GM18511 (cell line): ENCODE data around the gene MND1.
"Not testable (repeated sequence)": the region's sequence is repeated elsewhere in the genome, so short reads cannot be mapped to it uniquely, and the experiment has no call there.

ENCODE experiments used
- ATAC-seq: cut with Tn5 transposase; IDR thresholded peaks from one replicate; pipeline ENCODE4 v1.9.1; 2021; ENCODE audit warnings: mild to moderate bottlenecking, moderate library complexity; ENCODE audit not compliant: unreplicated experiment

Gene MND1

GRCh38 chr4:153401501-153401900 is 57.0 kb downstream of the MND1 start:
- ATAC-seq = no peak

GRCh38 chr4:153402366-153402765 is 57.9 kb downstream of the MND1 start:
- no peak for ATAC-seq

- no peak for ATAC-seq
Measured at GRCh38 chr4:153403726-153404125, 59.2 kb downstream of the MND1 start.

- no peak for ATAC-seq
Measured at GRCh38 chr4:153407906-153408305, 63.4 kb downstream of the MND1 start.

- no peak for ATAC-seq
Measured at GRCh38 chr4:153408932-153409331, 64.4 kb downstream of the MND1 start.

- ATAC-seq = no peak
Measured at GRCh38 chr4:153409412-153409811, 64.9 kb downstream of the MND1 start.

- no peak for ATAC-seq
Measured at GRCh38 chr4:153409924-153410501, 65.5 kb downstream of the MND1 start.

- no peak for ATAC-seq
Measured at GRCh38 chr4:153413842-153414241, 69.4 kb downstream of the MND1 start.

GRCh38 chr4:153416456-153416855 is 72.0 kb downstream of the MND1 start:
- not testable (repeated sequence) for ATAC-seq

- ATAC-seq = no peak
Measured at GRCh38 chr4:153418121-153418520, 73.6 kb downstream of the MND1 start.

- ATAC-seq = no peak
Measured at GRCh38 chr4:153418558-153418957, 74.1 kb downstream of the MND1 start.

GRCh38 chr4:153419029-153419428 is 74.5 kb downstream of the MND1 start:
- ATAC-seq = no peak

GRCh38 chr4:153419673-153420278 is 75.3 kb downstream of the MND1 start:
- no peak for ATAC-seq

GRCh38 chr4:153420361-153420760 is 75.9 kb downstream of the MND1 start:
- no peak for ATAC-seq

- ATAC-seq = peak; percentile 80
Measured at GRCh38 chr4:153421941-153422340, 77.5 kb downstream of the MND1 start.

- ATAC-seq = peak; percentile 57
Measured at GRCh38 chr4:153426207-153426885, 81.9 kb downstream of the MND1 start.

GRCh38 chr4:153427363-153428071 is 83.0 kb downstream of the MND1 start:
- ATAC-seq = no peak

GRCh38 chr4:153428941-153429475 is 84.5 kb downstream of the MND1 start:
- no peak for ATAC-seq

GRCh38 chr4:153432965-153433753 is 88.7 kb downstream of the MND1 start:
- ATAC-seq = peak; percentile 93

- no peak for ATAC-seq
Measured at GRCh38 chr4:153433754-153434105, 89.2 kb downstream of the MND1 start.

- ATAC-seq = no peak
Measured at GRCh38 chr4:153434190-153434589, 89.7 kb downstream of the MND1 start.
